Measurements from ENCODE around the gene DUS1L.

Gene DUS1L

DNA sequence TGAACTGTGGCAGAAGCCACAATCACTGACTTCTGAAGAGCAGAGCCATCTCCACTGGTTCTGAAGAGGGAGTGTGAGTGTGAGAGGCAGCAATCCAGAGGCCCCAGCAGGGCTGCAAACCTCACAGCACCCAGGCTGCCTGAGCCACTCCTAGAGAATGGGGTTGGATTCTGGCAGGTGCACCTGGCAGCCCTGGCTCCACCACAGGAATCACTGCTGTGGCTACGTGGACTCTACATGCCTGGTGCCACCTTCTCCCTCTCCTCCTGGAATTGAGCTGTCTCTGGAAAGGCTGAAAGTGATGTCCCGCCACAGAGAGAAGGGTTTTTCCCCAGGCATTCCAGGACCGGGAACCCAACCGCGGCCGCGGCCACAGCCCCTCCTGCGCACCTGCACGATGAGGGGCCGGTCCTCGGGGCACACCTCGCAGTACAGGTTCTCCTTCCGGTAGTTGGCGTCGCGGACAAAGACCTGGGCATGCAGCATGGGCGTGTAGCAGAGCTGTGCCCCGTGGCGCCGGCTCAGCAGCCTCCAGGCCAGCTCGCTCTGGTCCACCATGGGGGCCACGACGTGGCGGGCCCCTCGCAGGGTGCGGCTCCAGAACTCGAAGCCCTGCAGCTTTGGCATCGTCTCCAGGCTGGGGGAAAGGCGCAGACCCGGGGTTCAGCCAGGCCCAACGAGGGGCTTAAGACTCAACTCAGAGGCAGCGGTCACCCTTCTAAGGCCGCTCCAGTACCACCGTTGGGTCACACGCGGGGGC is 991 bp downstream of the DUS1L start:
- peaks cover 36% of the 10 kb centered on the region for H3K79me2 ChIP-seq (ENCODE audit: control insufficient read depth, low read length)
- no peaks in the 10 kb centered on the region for H3K9me2 ChIP-seq (replicated peaks; ENCODE audit: control insufficient read depth, low read length)
- no peaks in the 10 kb centered on the region for H3K9me3 ChIP-seq (ENCODE audit: control insufficient read depth, insufficient read depth, low read length)
- peaks cover 6% of the 10 kb centered on the region; the same call in 1 of the 2 replicates for H4K20me1 ChIP-seq (ENCODE audit: control insufficient read depth, insufficient read depth, low read depth, low read length)
- H3F3A ChIP-seq (ENCODE audit: control insufficient read depth, insufficient read depth) = no peaks in the 10 kb centered on the region
- no peaks in the 10 kb centered on the region for H3K27me3 ChIP-seq (ENCODE audit: control insufficient read depth, low read length)
- peak overlapping the region; percentile 75 for H3K4me2 ChIP-seq (ENCODE audit: low read length)
- peak overlapping the region; percentile 95 for H3K4me3 ChIP-seq (ENCODE audit: low read length)
- peaks cover 20% of the 10 kb centered on the region for H3K4me1 ChIP-seq (ENCODE audit: control insufficient read depth, low read length)
- peaks cover 54% of the 10 kb centered on the region for H3K36me3 ChIP-seq (ENCODE audit: control insufficient read depth, low read length)
- TF ChIP-seq, protein P1, sequence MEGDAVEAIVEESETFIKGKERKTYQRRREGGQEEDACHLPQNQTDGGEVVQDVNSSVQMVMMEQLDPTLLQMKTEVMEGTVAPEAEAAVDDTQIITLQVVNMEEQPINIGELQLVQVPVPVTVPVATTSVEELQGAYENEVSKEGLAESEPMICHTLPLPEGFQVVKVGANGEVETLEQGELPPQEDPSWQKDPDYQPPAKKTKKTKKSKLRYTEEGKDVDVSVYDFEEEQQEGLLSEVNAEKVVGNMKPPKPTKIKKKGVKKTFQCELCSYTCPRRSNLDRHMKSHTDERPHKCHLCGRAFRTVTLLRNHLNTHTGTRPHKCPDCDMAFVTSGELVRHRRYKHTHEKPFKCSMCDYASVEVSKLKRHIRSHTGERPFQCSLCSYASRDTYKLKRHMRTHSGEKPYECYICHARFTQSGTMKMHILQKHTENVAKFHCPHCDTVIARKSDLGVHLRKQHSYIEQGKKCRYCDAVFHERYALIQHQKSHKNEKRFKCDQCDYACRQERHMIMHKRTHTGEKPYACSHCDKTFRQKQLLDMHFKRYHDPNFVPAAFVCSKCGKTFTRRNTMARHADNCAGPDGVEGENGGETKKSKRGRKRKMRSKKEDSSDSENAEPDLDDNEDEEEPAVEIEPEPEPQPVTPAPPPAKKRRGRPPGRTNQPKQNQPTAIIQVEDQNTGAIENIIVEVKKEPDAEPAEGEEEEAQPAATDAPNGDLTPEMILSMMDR (IDR thresholded peaks at IDR 0.05; ENCODE audit: low read depth, low read length, poor library complexity, severe bottlenecking) = no peak
- no peak for TF ChIP-seq EZH2phosphoT487 (IDR thresholded peaks at IDR 0.05; ENCODE audit: borderline replicate concordance, low read length)
- peak overlapping the region; percentile 13; the same call in 1 of the 2 replicates for H3K27ac ChIP-seq (ENCODE audit: low read depth, low read length)

GRCh38 chr17:82063424-82064415 is 1.9 kb downstream of the DUS1L start:
- Histone ChIP-seq H3K4me2 (ENCODE audit: low read length) (peak overlapping the region; percentile 75), H3K4me1 (ENCODE audit: control insufficient read depth, low read length) (peaks cover 20% of the 10 kb centered on the region), H3K4me3 (ENCODE audit: low read length) (peak overlapping the region; percentile 95), H3K36me3 (ENCODE audit: control insufficient read depth, low read length) (peaks cover 63% of the 10 kb centered on the region), H4K20me1 (ENCODE audit: control insufficient read depth, insufficient read depth, low read depth, low read length) (peaks cover 6% of the 10 kb centered on the region; the same call in 1 of the 2 replicates), H3K9me2 (replicated peaks; ENCODE audit: control insufficient read depth, low read length) (no peaks in the 10 kb centered on the region), H3K27ac (ENCODE audit: low read depth, low read length) (no peak overlapping the region), H3F3A (ENCODE audit: control insufficient read depth, insufficient read depth) (no peaks in the 10 kb centered on the region), H3K9me3 (ENCODE audit: control insufficient read depth, insufficient read depth, low read length) (no peaks in the 10 kb centered on the region), H3K27me3 (ENCODE audit: control insufficient read depth, low read length) (no peaks in the 10 kb centered on the region), H3K79me2 (ENCODE audit: control insufficient read depth, low read length) (peaks cover 36% of the 10 kb centered on the region)
- TF ChIP-seq, protein P1 (IDR thresholded peaks at IDR 0.05; ENCODE audit: low read depth, low read length, poor library complexity, severe bottlenecking) = no peak
- no peak for TF ChIP-seq EZH2phosphoT487 (IDR thresholded peaks at IDR 0.05; ENCODE audit: borderline replicate concordance, low read length)

GRCh38 chr17:82062984-82063368 is 2.6 kb downstream of the DUS1L start:
- Histone ChIP-seq H3K4me2 (ENCODE audit: low read length) (no peak overlapping the region), H3K9me3 (ENCODE audit: control insufficient read depth, insufficient read depth, low read length) (no peaks in the 10 kb centered on the region), H3F3A (ENCODE audit: control insufficient read depth, insufficient read depth) (no peaks in the 10 kb centered on the region), H4K20me1 (ENCODE audit: control insufficient read depth, insufficient read depth, low read depth, low read length) (peaks cover 6% of the 10 kb centered on the region; the same call in 1 of the 2 replicates), H3K79me2 (ENCODE audit: control insufficient read depth, low read length) (peaks cover 36% of the 10 kb centered on the region), H3K9me2 (replicated peaks; ENCODE audit: control insufficient read depth, low read length) (no peaks in the 10 kb centered on the region), H3K27ac (ENCODE audit: low read depth, low read length) (no peak overlapping the region), H3K27me3 (ENCODE audit: control insufficient read depth, low read length) (no peaks in the 10 kb centered on the region), H3K4me1 (ENCODE audit: control insufficient read depth, low read length) (peaks cover 20% of the 10 kb centered on the region), H3K36me3 (ENCODE audit: control insufficient read depth, low read length) (peaks cover 70% of the 10 kb centered on the region), H3K4me3 (ENCODE audit: low read length) (no peak overlapping the region)
- TF ChIP-seq, protein P1 (IDR thresholded peaks at IDR 0.05; ENCODE audit: low read depth, low read length, poor library complexity, severe bottlenecking) = no peak
- no peak for TF ChIP-seq EZH2phosphoT487 (IDR thresholded peaks at IDR 0.05; ENCODE audit: borderline replicate concordance, low read length)

Measured in DOHH2 (cell line).